ENCODE data around the gene GAD2.

Gene GAD2

DNA sequence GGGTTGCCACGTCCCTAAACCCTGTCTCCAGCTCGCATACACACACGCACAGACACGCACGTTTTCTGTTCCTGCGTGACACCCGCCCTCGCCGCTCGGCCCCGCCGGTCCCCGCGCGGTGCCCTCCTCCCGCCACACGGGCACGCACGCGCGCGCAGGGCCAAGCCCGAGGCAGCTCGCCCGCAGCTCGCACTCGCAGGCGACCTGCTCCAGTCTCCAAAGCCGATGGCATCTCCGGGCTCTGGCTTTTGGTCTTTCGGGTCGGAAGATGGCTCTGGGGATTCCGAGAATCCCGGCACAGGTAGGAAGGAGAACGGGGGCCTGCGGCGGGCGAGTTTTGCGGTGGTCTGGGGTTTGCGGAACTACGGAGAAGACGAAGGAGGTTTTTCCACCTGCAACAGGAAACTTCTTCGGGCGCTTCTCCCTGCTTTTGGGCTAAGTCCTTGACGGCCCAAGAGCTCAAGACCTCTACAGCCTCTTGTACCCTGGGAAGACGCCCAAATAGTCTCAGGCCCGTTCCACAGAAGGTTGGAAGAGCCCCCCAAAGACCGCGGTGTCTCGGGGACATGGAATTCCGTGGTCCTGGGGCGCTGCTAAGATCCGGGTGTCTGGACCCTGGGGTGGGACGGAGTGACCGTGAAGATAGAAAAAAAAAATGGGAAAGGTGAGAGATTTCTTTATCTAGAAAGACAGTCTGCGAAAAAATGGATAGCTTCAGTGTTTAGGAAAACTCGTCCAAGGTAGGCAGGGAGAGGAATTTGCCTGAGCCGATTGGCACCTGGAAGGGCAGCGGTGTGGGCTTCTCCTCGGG is at the start of gene GAD2:
Gene GAD2 (plus strand): TSS at position 190 of the 811 bp plus-strand sequence. CDS start 36 bp downstream, at position 226.
- no peak for DNase-seq (ENCODE audit: low spot score)

DNA sequence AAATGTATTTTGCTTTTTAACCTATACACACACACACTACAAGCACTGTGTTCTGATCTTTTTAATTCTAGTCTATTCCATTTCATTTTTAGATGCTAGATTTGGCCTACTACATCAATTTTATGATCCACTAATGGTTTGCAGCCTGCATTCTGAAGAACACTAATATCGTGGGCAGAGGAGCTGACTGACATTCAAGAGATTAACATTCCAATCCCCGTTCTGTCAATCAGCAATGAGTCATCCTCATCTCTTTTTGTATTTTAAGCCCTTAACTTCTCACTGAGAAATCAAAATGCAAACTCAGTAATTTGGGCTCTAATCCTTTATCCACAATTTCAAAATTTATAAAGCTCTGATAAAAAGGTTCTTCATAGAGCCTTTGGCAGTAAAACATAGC is 47.1 kb upstream of the GAD2 start:
- no peak for DNase-seq (ENCODE audit: low spot score)

DNA sequence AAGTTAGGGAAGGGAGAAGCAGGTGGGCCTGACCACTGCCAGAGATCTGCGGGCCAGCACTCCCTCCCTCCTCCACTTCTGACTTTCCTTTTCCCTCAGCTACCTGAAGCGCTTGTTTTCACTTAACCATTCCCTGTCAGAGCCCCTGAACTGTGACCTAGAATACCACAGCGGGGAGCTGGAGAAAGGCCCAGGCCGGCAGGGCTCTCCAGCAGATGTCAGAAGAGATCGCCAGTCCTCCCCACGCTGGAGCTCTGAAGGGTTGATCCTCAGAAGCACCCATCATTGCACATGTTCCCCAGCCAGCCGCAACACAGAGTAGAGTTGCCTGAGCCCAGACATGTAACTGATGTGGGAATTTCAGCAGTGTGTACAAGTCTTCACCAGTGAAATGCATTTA is 44.4 kb upstream of the GAD2 start:
- no peak for DNase-seq (ENCODE audit: low spot score)

DNA sequence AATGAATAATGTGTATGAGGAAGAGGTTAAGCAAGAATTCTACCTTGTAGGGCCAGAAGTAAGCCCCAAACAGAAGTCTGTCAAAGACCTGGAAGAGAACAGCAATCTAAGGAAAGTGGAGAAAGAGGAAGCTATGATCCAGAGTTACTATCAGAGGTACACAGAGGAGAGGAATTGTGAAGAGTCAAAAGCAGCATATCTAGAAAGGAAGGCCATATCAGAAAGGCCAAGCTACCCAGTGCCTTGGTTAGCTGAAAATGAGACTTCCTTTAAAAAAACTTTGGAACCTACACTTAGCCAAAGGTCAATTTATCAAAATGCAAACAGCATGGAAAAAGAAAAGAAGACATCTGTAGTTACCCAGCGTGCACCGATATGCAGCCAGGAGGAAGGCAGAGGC is 42.7 kb upstream of the GAD2 start:
- DNase-seq (ENCODE audit: low spot score): no peak

DNA sequence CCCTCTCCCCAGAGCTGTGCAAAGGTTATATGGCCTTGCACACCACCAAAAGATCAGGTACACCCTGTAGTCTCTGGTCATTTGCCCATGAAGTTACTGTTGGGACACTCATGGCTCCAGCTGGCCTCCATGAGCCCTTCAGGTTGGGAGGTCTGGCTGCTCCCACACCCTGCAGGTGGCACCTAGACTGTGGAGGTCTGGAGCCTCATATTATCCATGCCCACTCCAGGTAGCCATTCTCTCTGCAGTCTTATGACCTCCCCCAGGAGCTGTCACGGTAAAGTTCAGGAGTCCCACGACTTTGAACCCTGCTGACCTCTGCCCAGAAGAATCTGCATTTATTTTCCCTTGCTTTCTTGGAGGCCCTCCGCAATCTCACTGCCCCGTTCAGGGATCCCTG is 39.2 kb upstream of the GAD2 start:
- DNase-seq (ENCODE audit: low spot score): no peak

DNA sequence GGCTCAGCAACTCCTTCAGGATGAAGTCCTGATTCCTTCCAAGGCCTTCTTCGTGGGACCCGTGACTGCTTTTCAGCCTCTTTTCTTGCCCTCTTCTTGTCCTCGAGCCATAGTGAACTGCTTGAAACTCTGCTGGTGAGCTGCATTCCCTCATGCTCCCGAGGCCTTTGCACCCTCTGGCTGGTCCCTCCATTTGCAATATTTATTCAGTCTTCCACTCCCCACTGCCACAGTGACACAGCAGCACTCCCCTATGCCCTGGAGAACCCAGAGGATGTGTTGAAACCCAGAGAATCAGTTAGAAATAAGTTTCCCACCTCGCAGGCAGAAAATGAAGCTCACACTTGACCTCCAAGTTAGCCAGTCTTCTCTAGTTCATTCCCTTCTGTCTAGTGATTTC is 22.3 kb upstream of the GAD2 start:
- DNase-seq (ENCODE audit: low spot score): no peak

DNA sequence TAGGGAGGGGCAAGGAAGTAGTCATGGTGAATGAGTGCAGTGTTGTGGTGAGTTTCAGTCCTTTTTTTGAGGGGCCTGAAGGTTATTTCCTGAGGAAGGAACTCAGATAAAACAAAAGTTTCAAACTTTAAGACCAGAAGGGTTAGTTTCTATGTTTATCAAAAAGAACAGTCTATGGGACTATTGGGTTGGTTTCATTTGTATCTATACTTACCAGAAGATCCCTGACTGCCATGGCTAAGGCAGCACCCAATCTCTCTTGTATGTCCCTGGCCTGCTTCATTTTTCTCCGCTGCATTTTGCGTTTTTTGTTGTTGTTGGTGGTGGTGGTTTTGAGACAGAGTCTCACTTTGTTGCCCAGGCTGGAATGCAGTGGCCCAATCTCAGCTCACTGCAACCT is 19.3 kb upstream of the GAD2 start:
- DNase-seq (ENCODE audit: low spot score): no peak

DNA sequence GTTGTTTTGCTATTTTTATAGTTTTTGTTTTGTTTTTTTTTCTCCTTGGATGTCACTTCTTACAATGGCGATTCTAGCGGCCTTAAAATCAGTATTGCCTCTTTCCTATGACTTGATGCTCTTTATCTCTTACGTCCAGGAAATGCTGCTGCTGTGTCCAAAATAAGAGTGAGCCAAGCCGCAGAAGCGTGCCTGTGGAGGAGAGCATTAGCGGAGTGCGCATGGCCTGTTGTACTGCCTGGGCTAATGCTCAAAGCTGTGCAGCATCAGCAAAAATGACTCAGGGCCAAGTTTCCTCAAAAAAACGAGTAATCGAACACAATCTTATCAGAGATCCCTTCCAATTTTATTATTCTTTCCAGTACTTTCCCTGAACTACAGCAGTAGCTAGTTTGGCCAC is 18.5 kb upstream of the GAD2 start:
- DNase-seq (ENCODE audit: low spot score): no peak

DNA sequence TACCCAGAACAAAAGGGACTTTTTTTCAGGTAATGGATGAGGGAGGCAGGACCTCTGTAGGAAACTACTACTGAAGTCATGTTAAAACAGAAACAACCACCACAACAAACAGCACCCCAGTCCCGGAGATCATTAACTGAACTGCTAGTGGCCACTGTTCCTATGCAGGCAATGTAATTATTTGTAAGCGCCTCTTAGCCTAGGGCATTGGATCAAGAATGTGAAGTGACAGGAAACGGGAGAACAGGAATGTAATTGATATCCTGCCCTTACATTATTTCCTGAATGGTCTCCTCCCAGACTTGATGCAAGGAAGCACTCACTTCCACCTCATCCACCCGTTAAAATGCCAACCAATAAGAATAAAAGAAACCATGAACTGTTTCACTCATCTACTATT is 16.7 kb upstream of the GAD2 start:
- DNase-seq (ENCODE audit: low spot score): no peak

DNA sequence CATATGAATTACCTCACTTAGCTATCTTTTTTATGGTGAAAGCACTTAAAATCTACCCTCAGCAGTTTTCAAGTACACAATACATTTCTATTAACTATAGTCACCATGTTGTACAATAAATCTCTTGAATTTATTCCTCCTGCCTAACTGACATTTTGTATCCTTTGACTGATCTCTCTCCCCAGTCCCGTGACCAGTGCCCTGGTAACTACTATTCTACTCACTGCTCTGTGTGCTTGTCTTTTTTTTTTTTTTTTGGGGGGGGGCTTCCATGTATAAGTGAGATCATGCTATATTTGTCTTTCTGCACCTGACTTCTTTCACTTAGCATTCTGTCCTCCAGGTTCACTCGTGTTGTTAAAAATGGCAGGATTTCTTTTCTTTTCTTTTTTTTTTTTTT is 11.4 kb upstream of the GAD2 start:
- no peak for DNase-seq (ENCODE audit: low spot score)

DNA sequence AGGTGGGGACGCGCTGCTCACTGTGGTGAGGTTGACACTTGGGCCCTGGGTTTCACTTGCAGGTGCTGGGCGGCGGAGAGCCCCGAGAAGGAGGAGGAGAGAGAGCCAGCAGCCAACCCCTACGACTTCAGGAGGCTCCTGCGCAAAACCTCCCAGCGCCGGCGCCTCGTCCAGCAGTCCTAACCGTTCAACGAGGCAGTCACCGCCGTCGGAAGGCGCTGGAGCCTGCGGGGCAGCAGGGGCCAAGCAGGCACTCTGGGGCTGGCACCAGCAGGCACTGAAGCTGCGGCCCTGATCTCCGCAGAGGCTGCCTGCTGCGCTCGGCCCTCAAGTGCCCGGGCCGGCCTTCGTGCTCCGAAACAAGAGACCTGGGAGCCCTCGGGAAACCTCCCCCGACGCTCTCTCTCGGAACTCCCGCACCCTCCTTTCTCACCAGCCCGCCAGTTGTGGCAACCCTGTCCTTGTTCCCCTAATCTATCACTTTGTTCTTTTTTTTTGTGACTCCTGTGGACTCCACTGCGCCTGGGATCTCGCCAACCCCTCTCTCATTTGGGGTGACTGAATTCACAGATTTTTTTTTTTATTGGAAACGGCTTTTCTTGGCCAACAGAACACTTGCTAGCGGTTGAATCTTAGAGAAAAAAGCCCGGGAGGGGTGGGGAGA is 4.7 kb upstream of the GAD2 start:
- DNase-seq (ENCODE audit: low spot score): no peak

DNA sequence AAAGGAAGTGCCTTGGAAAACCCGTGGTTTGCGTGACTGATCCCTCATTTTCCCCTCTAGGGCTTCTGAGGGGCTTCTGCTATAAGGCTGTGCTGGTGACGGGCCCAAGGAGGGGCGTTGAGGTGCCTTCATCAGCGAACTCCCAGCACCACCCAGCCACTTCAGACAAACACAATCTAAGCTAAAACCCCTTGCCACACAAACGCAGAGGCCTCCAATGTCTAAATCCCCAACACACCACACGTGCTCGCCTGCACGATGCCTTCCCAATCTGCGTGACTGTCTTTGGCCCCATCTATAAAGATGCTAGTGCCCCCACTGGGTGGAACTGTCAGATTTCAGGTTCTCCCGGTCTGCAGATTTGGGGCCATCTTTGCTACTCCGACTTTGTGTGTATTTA is 4.1 kb upstream of the GAD2 start:
- DNase-seq (ENCODE audit: low spot score): no peak

DNA sequence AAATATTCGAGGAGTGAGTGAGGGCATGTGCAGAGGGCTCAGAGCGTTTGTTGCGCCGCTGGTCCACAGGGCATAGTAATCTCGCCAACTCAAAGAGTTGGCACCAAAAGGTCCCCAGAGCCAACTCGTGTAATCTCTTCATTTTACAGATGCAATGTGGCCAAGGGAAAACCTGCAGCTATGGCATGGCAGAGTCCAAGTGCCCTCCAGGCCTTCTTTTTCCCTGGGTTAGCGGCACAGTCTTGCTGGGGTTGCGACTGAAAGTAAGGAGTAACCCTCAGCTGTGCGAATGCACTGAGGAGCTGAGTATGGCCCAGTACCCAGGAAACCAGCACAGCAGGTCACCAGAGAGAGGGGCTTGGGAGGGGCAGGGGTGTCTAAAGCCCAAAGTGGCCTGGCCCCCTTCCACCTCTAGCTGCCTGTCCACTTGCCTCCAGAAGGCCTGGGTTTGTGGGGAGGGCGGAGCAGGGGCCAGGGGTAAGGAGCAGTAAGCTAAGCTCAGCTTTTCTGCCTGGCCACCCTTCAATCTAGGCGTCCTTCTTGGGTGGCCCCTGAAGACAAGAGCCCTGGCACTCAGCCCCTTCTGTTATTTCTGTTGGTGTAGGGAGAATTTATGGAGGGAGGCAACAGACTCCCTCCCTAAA is 3.3 kb upstream of the GAD2 start:
- DNase-seq (ENCODE audit: low spot score): no peak

DNA sequence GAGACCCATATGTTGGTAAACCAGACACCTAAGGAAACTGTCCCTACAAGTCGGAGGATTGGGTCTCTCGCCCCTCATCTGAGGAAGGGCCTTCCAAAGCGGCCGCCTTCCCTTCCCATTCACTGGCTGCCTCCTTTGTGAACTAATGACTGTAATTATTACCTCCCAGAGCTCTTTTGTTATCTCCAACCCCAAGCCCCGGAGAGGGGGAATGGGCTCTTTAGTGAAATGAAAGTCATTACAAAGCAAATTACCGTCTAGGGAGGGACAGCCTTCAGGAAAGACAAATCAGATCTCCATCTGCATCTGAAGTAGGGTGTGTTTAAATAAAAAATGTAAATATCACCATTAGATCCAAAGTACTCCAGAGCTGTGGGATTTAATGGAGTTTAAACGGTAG is 2.6 kb upstream of the GAD2 start:
- DNase-seq (ENCODE audit: low spot score): no peak

DNA sequence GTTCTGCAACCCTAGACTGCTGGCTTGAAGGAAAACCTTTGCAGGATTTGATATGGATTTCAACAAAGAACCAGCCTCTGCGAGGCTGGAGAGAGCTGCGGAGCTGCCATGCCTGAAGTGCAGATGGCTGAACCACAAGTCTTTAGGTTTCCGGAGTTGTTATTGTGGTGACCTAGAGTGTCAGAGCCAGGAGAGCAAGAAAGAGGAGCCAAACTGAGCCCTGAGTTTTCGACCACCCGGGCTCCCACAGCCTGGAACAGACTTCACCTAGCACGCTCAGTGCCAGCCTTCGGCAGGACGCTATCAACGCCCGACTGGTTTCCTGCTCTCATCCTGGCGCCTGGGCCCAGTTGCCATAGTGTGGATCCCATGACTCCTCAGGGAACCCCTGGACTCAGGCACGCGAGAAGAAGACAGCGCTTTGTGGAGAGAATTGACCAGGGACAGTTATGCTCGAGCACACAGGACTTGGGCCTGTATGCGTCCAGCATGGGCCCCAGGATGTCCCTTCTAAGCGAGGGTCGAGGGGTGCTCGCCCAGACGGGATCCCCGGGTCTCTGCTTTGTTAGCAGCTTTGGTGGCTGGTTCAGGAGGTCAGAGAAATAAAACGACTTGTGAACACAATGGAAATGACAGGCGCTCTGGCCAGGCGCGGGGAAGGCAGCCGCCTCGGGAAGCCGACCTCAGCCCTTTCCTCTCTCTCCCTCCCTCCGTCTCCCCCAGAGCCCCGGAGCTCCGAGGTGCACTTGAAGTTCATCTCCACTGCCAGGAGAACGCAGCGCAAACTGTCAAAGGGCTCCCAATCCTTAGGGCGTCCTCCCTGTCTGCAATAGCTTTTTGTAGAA is 1.8 kb upstream of the GAD2 start:
- DNase-seq (ENCODE audit: low spot score): no peak

DNA sequence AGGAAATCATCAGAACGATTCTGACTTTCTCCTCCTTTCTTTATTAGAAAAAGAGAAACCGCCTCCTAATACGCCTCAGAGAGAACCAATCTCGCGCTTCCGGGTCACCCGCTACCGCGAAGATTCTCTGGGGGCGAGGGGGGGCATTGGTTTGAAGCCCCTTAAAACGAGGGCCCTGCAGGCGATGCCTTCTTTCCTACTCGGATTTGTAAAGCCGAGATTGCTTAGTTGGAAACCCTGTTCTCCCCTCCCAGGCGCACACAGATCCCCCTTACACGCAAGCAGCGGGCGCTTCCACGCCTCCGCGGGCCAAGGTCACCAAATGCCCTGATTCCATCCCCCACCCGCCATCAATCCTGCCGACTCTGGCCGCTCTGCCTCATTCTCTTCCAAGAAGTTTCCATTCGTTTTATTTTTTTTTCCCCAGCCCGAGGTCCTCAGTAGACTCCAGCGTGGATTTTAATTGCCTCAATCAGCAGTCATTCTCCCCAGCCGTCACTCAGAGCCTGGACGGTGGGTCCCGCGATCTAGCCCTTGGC is 1.1 kb upstream of the GAD2 start:
- no peak for DNase-seq (ENCODE audit: low spot score)

DNA sequence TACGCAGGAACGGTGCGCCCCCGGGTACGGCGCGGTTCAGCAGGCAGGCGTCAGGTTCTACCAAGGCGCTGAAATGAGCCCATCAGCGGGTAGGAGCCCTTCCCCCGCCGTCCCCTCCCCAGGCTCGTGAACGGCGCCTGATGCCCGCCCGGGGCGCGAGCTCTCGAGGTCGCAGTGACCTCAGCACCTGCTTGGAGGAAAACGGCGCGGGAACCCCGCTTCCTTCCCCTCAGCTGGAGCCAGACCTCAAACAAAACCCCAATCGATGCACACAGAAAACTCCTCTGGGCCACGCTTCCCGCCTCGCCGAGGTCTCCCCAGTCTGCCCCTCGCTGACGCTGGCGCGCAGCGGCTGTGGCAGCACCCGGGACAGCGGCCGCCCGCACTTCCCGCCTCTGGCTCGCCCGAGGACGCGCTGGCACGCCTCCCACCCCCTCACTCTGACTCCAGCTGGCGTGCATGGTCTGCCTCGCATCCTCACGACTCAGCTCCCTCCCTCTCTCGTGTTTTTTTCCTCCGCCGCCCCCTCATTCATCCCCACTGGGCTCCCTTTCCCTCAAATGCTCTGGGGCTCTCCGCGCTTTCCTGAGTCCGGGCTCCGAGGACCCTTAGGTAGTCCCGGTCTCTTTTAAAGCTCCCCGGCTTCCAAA is 514 bp upstream of the GAD2 start:
- DNase-seq (ENCODE audit: low spot score): no peak

DNA sequence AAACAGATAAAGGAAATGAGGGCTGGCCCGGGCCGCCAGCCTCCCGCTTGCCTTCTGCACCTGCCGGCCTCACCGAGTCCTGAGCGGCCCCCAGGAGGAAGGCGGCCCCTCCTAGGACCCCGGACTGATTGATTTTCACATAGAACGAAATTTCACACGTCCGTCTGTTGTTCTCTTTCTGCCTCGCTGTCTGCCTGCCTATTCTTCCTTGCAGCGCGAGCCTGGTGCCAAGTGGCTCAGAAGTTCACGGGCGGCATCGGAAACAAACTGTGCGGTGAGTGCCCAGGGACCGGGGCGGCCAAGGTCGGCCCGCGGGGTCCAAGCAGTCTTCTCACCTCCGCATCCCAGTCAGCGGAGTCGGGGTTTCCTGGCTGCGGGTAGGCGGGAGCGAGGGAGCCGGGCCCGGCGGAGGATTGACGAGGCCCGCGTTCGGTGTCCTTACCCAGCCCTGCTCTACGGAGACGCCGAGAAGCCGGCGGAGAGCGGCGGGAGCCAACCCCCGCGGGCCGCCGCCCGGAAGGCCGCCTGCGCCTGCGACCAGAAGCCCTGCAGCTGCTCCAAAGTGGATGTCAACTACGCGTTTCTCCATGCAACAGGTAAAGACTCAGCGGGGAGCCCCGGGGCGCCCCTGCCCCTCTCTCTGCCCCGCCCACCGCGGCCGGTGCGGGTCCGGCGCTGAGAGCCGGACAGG is 967 bp downstream of the GAD2 start:
- no peak for DNase-seq (ENCODE audit: low spot score)

DNA sequence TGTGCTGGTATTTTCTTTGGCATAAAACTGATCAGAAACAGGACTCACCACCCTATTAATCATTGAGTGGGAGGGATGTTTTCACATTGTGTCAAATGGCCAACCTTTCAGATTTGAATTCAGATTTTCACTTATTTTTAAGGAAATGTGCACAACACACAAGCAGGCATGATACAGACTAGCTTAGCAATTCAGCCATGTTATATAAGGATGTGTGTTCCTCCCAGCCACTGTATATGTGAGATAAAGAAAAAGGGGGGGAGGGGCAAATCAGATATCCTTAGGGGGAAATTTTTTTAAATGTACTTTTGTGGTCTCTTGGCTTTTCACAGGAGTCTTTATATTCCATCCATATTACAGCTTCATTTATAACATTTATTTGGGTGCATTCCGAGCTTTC is 3.1 kb downstream of the GAD2 start:
- no peak for DNase-seq (ENCODE audit: low spot score)

DNA sequence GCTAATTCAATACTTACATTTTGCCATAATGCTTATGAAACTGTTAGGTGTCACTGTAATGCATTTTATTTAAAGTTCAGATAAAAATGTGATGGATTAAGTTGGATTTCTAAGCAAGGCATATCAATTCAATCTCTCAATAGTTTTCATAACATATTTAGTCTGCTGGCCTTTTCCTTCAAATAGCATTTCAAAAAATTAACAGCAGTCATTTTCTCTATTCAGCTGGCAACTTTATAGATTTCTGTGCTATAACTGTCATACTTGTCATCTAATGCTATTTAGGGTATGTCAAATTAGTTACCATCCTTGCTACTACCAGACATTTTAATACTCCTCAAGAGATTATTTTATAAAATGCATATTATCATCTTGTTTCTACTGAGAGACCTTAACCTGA is 4.3 kb downstream of the GAD2 start:
- no peak for DNase-seq (ENCODE audit: low spot score)

DNA sequence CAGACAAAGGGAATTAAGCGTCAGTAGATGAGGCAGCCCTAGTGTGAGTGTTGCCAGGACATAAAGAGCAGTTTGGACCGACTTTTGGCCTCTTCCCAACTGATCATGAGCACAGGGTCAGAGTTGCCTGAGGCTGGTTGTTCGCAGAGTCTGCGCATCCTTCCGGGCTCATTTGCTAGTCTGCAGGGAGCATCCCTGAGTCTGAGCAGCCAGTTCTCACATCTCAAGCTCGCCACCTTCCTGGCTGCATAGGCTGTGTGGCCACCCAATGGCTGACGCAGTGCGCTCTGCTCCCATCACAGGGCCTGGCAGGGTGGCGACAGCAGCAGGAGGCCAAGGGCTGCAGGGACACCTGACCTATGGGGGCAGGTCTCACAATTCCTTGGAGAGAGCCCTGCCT is 5.0 kb downstream of the GAD2 start:
- no peak for DNase-seq (ENCODE audit: low spot score)
